ENCODE measurements around the gene OR51T1. TPM values are rescaled to one million over a fixed set of nuclear protein-coding genes. Genes with fewer than 3 reads are reported as not detected.
"Not testable (repeated sequence)": the region's sequence is repeated elsewhere in the genome, so short reads cannot be mapped to it uniquely, and the experiment has no call there.

The OR51T1 gene
- total RNA-seq (not detected), polyA plus RNA-seq (not detected)

DNA sequence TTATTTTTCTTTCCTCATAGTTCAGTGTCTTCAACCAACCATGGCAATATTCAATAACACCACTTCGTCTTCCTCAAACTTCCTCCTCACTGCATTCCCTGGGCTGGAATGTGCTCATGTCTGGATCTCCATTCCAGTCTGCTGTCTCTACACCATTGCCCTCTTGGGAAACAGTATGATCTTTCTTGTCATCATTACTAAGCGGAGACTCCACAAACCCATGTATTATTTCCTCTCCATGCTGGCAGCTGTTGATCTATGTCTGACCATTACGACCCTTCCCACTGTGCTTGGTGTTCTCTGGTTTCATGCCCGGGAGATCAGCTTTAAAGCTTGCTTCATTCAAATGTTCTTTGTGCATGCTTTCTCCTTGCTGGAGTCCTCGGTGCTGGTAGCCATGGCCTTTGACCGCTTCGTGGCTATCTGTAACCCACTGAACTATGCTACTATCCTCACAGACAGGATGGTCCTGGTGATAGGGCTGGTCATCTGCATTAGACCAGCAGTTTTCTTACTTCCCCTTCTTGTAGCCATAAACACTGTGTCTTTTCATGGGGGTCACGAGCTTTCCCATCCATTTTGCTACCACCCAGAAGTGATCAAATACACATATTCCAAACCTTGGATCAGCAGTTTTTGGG lies at the start of gene OR51T1:
Gene OR51T1, plus strand, starts transcription at position 41 of the 641 bp plus-strand sequence. Its CDS starts 0 bp downstream, at position 41.
- H3K4me3 Mint-ChIP-seq = no peak within 1 kb of the TSS
- no peak for ATAC-seq (ENCODE audit: low read depth in 2 of 2)
- Histone ChIP-seq H3K9me3 (ENCODE audit: control insufficient read depth in 2 of 2, low read length in 2 of 2) (no peaks in the 10 kb centered on the region), H3K4me1 (ENCODE audit: control insufficient read depth, insufficient read depth, low read length, poor library complexity, severe bottlenecking) (no peaks in the 10 kb centered on the region), H3K27ac (ENCODE audit: insufficient read depth, low read length, poor library complexity, severe bottlenecking) (no peak within 1 kb of the TSS), H3K36me3 (ENCODE audit: control insufficient read depth, insufficient read depth, low read length) (no peaks in the 10 kb centered on the region), H3K27me3 (ENCODE audit: control insufficient read depth, insufficient read depth, low read length) (no peaks in the 10 kb centered on the region), H3K4me3 (ENCODE audit: low read depth, low read length) (no peak within 1 kb of the TSS)
- no peaks in the 10 kb centered on the region for H3K4me1 Mint-ChIP-seq
- H3K27ac Mint-ChIP-seq = no peak within 1 kb of the TSS
- DNase-seq = no peak
- peaks cover 0 to 3% (median 0%) of the 10 kb centered on the region in 7 donors for H3K9me3 Mint-ChIP-seq
- peaks cover 4% of the 10 kb centered on the region for H3K27me3 Mint-ChIP-seq
- H3K36me3 Mint-ChIP-seq = no peaks in the 10 kb centered on the region

GRCh38 chr11:4839851-4840549 lies 41.7 kb upstream of the OR51T1 start:
- DNase-seq (no peak), ATAC-seq (ENCODE audit: low read depth in 2 of 2) (no peak)
- Mint-ChIP-seq H3K27me3 (peaks cover 4% of the 10 kb centered on the region), H3K4me3 (no peak overlapping the region), H3K36me3 (no peaks in the 10 kb centered on the region), H3K4me1 (no peaks in the 10 kb centered on the region), H3K27ac (no peak overlapping the region), H3K9me3 (peaks cover 0 to 5% (median 0%) of the 10 kb centered on the region in 7 donors)
- H3K9me3 ChIP-seq (ENCODE audit: control insufficient read depth in 2 of 2, low read length in 2 of 2) = no peaks in the 10 kb centered on the region
- no peaks in the 10 kb centered on the region for H3K36me3 ChIP-seq (ENCODE audit: control insufficient read depth, insufficient read depth, low read length)
- no peaks in the 10 kb centered on the region for H3K27me3 ChIP-seq (ENCODE audit: control insufficient read depth, insufficient read depth, low read length)
- H3K27ac ChIP-seq (ENCODE audit: insufficient read depth, low read length, poor library complexity, severe bottlenecking) = no peak overlapping the region
- no peak overlapping the region for H3K4me3 ChIP-seq (ENCODE audit: low read depth, low read length)
- no peaks in the 10 kb centered on the region for H3K4me1 ChIP-seq (ENCODE audit: control insufficient read depth, insufficient read depth, low read length, poor library complexity, severe bottlenecking)

DNA sequence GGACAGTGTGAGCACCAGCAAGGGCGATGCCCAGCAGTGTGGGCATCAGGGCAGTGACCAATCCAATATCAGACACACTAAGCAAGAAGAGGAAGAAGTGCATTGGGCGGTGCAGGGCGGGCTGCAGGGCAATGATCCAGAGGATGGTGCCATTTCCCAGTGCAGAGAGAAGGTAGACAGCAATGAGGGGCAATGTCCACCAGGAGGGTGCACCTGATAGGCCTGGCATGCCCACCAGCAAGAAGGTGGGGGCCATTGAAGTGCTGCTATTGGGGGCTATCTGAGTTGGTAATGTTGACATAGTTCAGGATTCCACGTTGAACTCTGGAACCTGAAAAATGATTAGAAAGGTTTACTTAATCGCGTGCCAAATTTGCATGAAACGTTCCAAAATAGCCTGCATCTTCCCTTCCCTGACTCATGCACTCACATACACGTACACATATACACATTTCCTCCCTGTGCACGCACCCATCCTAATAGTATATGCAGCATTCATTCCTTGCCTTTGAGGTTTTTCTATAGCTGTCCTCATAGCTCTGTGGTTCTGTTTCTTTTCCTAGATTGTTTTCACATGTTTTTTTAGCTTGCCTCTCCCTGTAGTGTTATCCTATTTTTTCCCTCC lies 32.7 kb upstream of the OR51T1 start, which contains the start of gene OR51S1:
Gene OR51S1, minus strand, starts transcription at position 301 of the 625 bp plus-strand sequence. Its CDS starts 0 bp downstream, at position 301.
- no peaks in the 10 kb centered on the region for H3K36me3 ChIP-seq (ENCODE audit: control insufficient read depth, insufficient read depth, low read length)
- H3K4me1 Mint-ChIP-seq = no peaks in the 10 kb centered on the region
- no peak within 1 kb of the TSS for H3K4me3 ChIP-seq (ENCODE audit: low read depth, low read length)
- H3K9me3 Mint-ChIP-seq = peaks cover 0 to 5% (median 0%) of the 10 kb centered on the region in 7 donors
- H3K4me3 Mint-ChIP-seq = no peak within 1 kb of the TSS
- no peak within 1 kb of the TSS for H3K27ac Mint-ChIP-seq
- no peaks in the 10 kb centered on the region for H3K36me3 Mint-ChIP-seq
- no peak for ATAC-seq (ENCODE audit: low read depth in 2 of 2)
- no peaks in the 10 kb centered on the region for H3K27me3 ChIP-seq (ENCODE audit: control insufficient read depth, insufficient read depth, low read length)
- no peak within 1 kb of the TSS for H3K27ac ChIP-seq (ENCODE audit: insufficient read depth, low read length, poor library complexity, severe bottlenecking)
- no peak for DNase-seq
- no peaks in the 10 kb centered on the region for H3K9me3 ChIP-seq (ENCODE audit: control insufficient read depth in 2 of 2, low read length in 2 of 2)
- peaks cover 4% of the 10 kb centered on the region for H3K27me3 Mint-ChIP-seq
- no peaks in the 10 kb centered on the region for H3K4me1 ChIP-seq (ENCODE audit: control insufficient read depth, insufficient read depth, low read length, poor library complexity, severe bottlenecking)

DNA sequence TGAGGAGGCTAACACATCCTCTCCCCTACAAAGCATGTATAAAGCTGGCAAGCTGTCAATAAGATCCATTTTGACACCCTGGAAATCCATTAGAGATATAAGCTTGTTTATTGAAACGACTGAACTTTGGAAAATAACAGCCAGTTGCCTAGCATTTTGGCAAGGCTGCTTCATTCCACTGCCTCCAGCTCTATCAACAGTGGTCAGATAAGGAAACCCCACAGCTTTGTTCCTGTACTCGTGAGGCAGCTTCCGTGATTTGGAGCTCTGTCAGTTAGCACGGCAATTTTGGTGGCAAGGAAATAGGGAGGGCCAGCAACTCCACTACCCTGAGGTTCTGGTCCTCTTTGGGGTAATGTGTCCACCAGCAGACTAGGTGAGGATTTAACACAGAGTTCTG lies 30.7 kb upstream of the OR51T1 start:
- H3K36me3 Mint-ChIP-seq = no peaks in the 10 kb centered on the region
- Histone ChIP-seq H3K27me3 (ENCODE audit: control insufficient read depth, insufficient read depth, low read length) (no peaks in the 10 kb centered on the region), H3K4me1 (ENCODE audit: control insufficient read depth, insufficient read depth, low read length, poor library complexity, severe bottlenecking) (no peaks in the 10 kb centered on the region), H3K27ac (ENCODE audit: insufficient read depth, low read length, poor library complexity, severe bottlenecking) (no peak overlapping the region), H3K9me3 (ENCODE audit: control insufficient read depth in 2 of 2, low read length in 2 of 2) (no peaks in the 10 kb centered on the region), H3K4me3 (ENCODE audit: low read depth, low read length) (no peak overlapping the region), H3K36me3 (ENCODE audit: control insufficient read depth, insufficient read depth, low read length) (no peaks in the 10 kb centered on the region)
- no peak for ATAC-seq (ENCODE audit: low read depth in 2 of 2)
- H3K9me3 Mint-ChIP-seq = peaks cover 0 to 9% (median 1%) of the 10 kb centered on the region in 7 donors
- DNase-seq = no peak
- H3K27ac Mint-ChIP-seq = no peak overlapping the region
- H3K27me3 Mint-ChIP-seq = peaks cover 2% of the 10 kb centered on the region
- no peak overlapping the region for H3K4me3 Mint-ChIP-seq
- no peaks in the 10 kb centered on the region for H3K4me1 Mint-ChIP-seq

- not testable (repeated sequence) for H3K27ac ChIP-seq (ENCODE audit: insufficient read depth, low read length, poor library complexity, severe bottlenecking); H3K36me3 ChIP-seq (ENCODE audit: control insufficient read depth, insufficient read depth, low read length); H3K9me3 ChIP-seq (ENCODE audit: control insufficient read depth in 2 of 2, low read length in 2 of 2); H3K36me3 Mint-ChIP-seq; DNase-seq; H3K4me3 ChIP-seq (ENCODE audit: low read depth, low read length); H3K27me3 ChIP-seq (ENCODE audit: control insufficient read depth, insufficient read depth, low read length); ATAC-seq (ENCODE audit: low read depth in 2 of 2); H3K4me1 Mint-ChIP-seq; H3K4me3 Mint-ChIP-seq; H3K27me3 Mint-ChIP-seq; H3K4me1 ChIP-seq (ENCODE audit: control insufficient read depth, insufficient read depth, low read length, poor library complexity, severe bottlenecking); H3K27ac Mint-ChIP-seq; H3K9me3 Mint-ChIP-seq
Observed at GRCh38 chr11:4854286-4854685, 27.4 kb upstream of the OR51T1 start.

DNA sequence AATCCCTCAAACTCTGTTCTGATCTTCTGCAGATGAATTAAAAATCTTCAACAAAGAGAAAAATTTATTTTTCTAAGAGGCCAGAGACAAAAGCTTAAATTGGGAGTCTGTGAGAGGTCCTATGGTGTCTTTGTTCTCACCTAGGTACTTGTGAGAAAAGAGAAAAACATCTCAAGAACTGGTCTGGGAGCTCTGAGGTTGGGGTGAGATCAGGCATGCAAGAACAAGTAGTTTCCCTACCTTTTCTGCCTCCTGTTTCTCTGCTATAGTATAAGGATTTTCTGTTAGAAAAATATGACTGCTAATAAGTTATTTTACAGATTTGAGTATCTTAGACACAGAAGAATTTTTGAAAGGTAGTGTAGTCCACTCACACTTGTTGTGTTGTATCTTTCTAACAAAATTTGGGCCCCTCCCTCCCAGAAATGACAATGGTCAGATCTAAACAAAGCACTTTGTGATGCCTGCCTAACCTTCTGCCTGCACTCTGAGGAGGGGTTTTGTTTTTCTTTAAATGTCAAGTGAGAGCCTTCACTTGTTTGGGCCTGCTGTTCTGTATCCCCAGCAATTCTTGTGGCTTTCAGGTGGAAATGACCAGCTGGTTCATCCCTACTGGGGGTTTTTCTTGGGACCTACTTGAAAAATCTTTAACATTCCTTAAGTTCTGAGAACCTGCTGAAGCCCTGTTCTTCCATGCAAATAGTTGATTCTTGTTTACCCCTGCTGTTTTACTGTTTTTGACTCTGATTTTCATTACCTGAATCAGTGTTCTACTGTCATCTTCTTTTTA lies 19.1 kb upstream of the OR51T1 start:
- Histone ChIP-seq H3K27ac (ENCODE audit: insufficient read depth, low read length, poor library complexity, severe bottlenecking) (no peak overlapping the region), H3K27me3 (ENCODE audit: control insufficient read depth, insufficient read depth, low read length) (no peaks in the 10 kb centered on the region), H3K4me1 (ENCODE audit: control insufficient read depth, insufficient read depth, low read length, poor library complexity, severe bottlenecking) (no peaks in the 10 kb centered on the region), H3K36me3 (ENCODE audit: control insufficient read depth, insufficient read depth, low read length) (no peaks in the 10 kb centered on the region), H3K9me3 (ENCODE audit: control insufficient read depth in 2 of 2, low read length in 2 of 2) (no peaks in the 10 kb centered on the region), H3K4me3 (ENCODE audit: low read depth, low read length) (no peak overlapping the region)
- Mint-ChIP-seq H3K9me3 (peaks cover 0 to 4% (median 0%) of the 10 kb centered on the region in 7 donors), H3K4me3 (no peak overlapping the region), H3K27ac (no peak overlapping the region), H3K36me3 (no peaks in the 10 kb centered on the region), H3K4me1 (no peaks in the 10 kb centered on the region), H3K27me3 (peaks cover 4% of the 10 kb centered on the region)
- ATAC-seq (ENCODE audit: low read depth in 2 of 2) = no peak
- DNase-seq = no peak

DNA sequence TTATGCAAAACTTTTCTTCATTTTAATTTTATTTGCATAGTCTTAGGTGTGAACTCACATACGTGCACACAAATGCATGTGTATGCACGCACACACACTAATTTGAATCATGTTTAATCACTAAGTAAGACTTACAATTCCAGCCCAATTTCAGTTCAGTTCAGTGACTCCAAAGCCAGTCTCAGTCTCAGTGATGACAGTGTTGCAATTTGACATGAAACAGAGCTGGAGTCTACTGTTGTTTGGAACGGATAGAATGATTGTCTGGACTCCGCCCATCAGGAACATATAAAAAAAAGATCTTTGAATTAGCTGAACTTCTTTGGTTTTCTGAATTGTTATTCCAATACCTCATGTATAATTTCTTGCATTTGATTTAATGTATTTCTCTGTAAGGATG lies 17.8 kb upstream of the OR51T1 start:
- no peak overlapping the region for H3K27ac ChIP-seq (ENCODE audit: insufficient read depth, low read length, poor library complexity, severe bottlenecking)
- peaks cover 0 to 2% (median 0%) of the 10 kb centered on the region in 7 donors for H3K9me3 Mint-ChIP-seq
- H3K36me3 Mint-ChIP-seq = no peaks in the 10 kb centered on the region
- no peak overlapping the region for H3K4me3 Mint-ChIP-seq
- H3K4me1 Mint-ChIP-seq = no peaks in the 10 kb centered on the region
- H3K27me3 Mint-ChIP-seq = peaks cover 4% of the 10 kb centered on the region
- no peak overlapping the region for H3K4me3 ChIP-seq (ENCODE audit: low read depth, low read length)
- no peaks in the 10 kb centered on the region for H3K27me3 ChIP-seq (ENCODE audit: control insufficient read depth, insufficient read depth, low read length)
- H3K36me3 ChIP-seq (ENCODE audit: control insufficient read depth, insufficient read depth, low read length) = no peaks in the 10 kb centered on the region
- no peak for DNase-seq
- H3K9me3 ChIP-seq (ENCODE audit: control insufficient read depth in 2 of 2, low read length in 2 of 2) = no peaks in the 10 kb centered on the region
- H3K4me1 ChIP-seq (ENCODE audit: control insufficient read depth, insufficient read depth, low read length, poor library complexity, severe bottlenecking) = no peaks in the 10 kb centered on the region
- no peak overlapping the region for H3K27ac Mint-ChIP-seq
- no peak for ATAC-seq (ENCODE audit: low read depth in 2 of 2)

All from CD4-positive, CD25-positive, alpha-beta regulatory T cell (primary cell).